D721Med (cell line): ENCODE data around the gene TUBA4A.

Experiments used
- DNase-seq: peaks from one replicate; pipeline ENCODE4 v3.0.0; 2011; ENCODE audit warnings: low spot score; ENCODE audit not compliant: insufficient read length
- FAIRE-seq: peaks from 2 replicates; lab custom pipeline; 2011; peaks lifted over from hg19 to GRCh38; lab: Jason Lieb, UNC
- CTCF ChIP-seq: IDR thresholded peaks from 2 replicates; pipeline ENCODE4 v1.5.1; 2012; ENCODE audit warnings: mild to moderate bottlenecking, control low read depth; ENCODE audit not compliant: insufficient read depth; ENCODE audit errors: missing control alignments

The TUBA4A gene

GRCh38 chr2:219280651-219281050 is 26.9 kb upstream of the TUBA4A start:
- FAIRE-seq, result no peak
- TF ChIP-seq CTCF, result no peak
- DNase-seq, result no peak

- no peak for FAIRE-seq
- no peak for TF ChIP-seq CTCF
- DNase-seq, result no peak
These were observed 26.3 kb upstream of the TUBA4A start for GRCh38 chr2:219279916-219280516.

DNA sequence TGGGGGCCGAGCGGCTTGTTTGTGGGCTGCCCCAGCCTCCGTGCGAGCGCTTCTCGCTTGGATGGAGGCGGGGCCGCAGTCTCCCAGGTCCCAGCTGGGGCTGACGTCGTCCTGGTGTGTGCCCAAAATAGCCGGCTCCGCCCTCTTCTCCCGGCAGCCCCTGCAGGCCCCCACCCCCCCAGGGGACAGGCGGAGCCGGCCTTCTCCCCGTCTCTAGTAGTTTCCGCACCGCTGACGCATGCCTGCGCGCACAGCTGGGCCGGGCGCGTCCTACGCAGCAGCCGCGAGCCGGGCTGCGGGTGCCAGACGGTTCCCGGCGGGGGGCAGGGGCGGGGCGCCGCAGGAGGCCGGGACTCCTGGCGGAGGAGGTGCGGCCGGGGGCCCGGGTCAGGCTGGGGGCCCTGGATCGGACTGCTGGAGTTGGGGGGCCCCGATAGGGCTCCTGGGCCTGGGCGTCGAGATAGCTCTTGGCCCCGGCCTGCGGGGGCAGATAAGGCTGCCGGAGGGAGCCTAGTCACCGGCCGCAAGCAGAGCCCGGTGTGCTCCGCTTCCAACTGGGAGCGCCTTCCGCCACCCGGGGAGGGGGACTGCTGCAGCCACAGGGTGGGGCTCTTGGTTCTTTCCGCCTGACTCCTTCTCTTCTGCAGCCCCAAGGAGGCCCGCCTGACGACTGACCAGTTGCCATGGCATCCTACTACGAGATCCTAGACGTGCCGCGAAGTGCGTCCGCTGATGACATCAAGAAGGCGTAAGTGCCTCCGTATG is 25.6 kb upstream of the TUBA4A start, which contains the start of gene DNAJB2:
TSS of gene DNAJB2 (plus strand) at position 216 of the 765 bp plus-strand sequence. CDS start at position 684, 468 bp downstream.
- FAIRE-seq (no peak), DNase-seq (peak; percentile 99)
- TF ChIP-seq CTCF, result no peak

DNA sequence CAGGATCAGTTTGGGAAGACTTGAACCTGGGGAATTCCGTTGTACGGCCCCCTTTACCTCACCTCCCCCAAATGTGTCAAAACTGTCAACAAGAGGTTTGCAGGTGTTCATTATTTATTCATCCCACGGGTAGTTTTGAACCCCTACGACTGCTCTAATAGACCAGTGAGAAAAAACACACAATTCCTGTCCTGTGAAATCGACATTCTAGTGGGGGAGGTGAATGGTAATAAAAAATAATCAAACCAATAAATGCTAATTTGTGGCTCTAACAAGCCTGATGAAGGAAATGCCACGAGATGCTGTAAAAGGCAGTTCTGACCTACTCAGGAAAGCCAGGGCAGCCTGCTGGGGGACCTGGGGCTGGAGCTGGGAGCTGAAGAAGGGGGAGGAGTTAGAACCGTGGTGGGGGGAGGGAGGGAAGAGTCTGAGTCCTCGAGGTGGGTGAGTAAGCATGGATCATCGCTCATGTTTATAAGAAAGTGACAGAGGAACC is 25.0 kb upstream of the TUBA4A start:
- TF ChIP-seq CTCF, result no peak
- DNase-seq (no peak), FAIRE-seq (no peak)

DNA sequence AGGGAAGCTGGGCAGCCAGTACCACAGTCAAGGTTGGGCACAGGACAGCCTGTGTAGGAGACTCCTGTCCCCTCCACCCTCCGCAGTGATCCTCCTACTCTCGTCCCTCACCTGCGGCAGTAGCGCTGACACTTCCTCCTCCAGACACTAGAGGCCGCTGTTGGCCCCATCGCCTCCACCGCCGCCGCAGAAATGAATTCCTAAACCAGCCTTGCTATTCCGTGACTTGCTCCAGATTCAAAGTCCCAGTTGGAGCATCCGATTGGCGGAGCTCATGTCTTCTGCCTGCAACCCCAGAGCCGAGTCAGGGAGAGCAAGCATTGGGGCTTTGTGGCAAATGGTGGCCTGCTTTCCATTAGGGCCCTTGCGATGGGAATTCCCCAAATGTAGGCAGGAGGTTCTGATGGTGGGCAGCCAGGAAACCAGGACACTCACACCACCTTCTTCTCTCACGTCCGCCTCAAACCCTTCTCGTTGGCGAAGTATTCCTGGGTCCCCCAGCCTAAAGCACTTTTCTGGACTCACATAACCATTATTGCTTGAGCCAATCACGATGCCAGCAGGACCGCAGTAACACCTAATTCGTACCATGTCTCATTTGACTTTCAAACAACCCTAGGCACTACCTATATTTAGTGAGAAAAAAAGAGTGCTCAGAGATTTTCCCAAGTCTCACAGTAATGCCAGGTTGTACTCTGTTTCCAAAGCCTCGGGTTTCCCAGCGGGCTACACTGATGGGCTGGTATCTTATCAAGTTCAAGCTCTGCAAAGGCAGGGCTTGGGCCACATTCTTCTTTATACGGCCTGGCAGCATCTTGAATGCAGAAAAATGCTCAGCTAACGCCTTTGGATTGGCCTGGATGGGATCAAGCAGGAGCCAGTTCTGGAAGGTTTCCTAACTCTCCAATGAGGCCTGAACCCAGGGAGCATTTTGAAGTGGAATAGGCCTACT is 24.3 kb upstream of the TUBA4A start:
- no peak for FAIRE-seq
- peak; percentile 90 for TF ChIP-seq CTCF
- DNase-seq, result no peak

- FAIRE-seq (no peak), DNase-seq (no peak)
- no peak for TF ChIP-seq CTCF
These were observed 20.7 kb upstream of the TUBA4A start for GRCh38 chr2:219274361-219274921.
